NCI-H510A (cell line): ENCODE results near the gene IVL.
A peak's percentile ranks its signal among the peaks of the same experiment; 100 is the strongest.

Experiments
- DNase-seq: peaks from one replicate; lab custom pipeline; 2025; lab: John Stamatoyannopoulos, UW

IVL gene, protein sequence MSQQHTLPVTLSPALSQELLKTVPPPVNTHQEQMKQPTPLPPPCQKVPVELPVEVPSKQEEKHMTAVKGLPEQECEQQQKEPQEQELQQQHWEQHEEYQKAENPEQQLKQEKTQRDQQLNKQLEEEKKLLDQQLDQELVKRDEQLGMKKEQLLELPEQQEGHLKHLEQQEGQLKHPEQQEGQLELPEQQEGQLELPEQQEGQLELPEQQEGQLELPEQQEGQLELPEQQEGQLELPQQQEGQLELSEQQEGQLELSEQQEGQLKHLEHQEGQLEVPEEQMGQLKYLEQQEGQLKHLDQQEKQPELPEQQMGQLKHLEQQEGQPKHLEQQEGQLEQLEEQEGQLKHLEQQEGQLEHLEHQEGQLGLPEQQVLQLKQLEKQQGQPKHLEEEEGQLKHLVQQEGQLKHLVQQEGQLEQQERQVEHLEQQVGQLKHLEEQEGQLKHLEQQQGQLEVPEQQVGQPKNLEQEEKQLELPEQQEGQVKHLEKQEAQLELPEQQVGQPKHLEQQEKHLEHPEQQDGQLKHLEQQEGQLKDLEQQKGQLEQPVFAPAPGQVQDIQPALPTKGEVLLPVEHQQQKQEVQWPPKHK

DNA sequence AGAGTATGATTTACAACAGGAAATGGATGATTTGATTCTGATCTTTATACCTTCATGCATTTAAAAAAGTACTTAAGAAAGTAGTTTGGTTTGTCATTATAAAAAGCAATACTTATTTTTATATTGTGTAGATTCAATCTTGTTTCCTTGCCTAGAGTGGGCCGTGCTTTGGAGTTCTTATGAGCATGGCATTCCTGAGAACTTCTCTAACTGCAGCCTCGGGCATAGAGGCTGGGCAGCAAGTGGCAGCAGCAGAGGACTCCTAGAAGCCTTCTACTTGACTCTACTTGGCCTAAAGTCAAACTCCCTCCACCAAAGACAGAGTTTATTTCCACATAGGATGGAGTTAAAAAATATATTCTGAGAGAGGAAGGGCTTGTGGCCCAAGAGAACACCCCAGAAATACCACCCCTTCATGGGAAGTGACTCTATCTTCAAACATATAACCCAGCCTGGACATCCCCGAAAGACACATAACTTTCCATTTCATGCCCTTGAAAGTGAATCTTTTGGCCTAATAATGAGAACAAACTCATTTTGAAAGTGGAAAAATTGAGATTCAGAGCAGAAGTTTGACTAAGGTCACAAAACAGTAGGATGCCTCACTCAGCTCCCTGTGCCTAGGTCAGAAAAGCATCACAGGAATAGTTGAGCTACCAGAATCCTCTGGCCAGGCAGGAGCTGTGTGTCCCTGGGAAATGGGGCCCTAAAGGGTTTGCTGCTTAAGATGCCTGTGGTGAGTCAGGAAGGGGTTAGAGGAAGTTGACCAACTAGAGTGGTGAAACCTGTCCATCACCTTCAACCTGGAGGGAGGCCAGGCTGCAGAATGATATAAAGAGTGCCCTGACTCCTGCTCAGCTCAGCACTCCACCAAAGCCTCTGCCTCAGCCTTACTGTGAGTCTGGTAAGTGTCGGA is at the start of gene IVL:
TSS of gene IVL (plus strand) at position 861 of the 916 bp plus-strand sequence. CDS start 1,252 bp downstream, outside the sequence.
- no peak for DNase-seq

DNA sequence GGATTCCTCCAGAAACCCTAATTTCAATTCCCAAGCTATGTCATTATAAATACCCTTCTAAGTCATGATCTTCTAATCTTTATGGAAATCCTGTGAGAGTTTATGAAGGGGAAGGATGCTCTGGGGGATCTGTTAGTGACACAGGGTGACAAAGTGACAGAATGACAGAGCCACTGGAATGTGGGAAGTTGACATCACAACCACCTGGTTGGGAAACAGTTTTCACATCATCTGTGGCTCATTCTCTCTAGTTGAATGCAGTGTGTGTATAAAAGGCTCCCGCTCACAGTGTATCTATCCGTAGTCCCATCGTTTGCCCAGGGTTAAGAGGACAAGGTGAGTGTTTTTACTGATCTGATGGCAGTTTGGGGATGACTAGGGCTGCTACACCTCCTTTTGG is 48.6 kb upstream of the IVL start, which contains the start of gene LCE7A:
TSS of gene LCE7A (plus strand) at position 301 of the 400 bp plus-strand sequence. CDS start 702 bp downstream, outside the sequence.
- no peak for DNase-seq

DNA sequence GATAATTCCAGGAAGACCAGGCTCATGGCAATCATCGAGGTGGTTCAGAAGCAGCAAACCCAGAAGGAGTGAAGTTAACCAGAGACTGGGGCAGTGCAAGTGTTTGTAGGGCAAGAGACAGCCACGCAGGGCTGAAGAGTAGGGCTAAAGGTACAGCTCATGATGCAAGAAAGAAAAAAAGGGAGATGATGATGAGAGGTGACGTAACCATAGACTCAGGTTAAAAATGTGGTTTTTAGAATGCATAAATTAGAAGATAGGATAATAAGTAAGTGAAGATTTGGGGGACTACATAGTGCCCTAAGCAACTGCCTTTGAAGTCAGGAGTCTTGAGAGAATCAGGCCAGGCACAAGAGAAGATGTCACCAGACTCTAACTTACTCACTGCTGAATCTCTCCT is 48.2 kb upstream of the IVL start:
- no peak for DNase-seq

DNA sequence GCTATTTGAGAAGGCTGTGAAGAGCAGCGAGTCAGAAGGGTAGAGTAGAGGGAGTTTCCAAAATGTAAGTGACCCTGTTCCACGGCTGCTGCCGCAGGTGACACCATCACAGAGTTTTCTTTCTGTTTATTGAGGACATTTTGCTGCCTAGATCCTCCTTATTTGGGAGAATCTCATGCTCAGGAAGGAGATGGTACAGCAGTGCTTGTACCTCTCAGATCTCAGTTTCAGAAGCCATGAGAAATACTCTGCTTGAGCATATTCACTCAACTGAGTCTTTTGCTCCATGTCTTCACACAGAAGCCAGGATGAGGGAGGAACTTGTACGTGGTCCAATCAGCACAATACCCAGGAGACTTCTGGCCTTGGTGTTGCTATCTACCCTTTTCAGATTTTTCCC is 47.0 kb upstream of the IVL start:
- no peak for DNase-seq

DNA sequence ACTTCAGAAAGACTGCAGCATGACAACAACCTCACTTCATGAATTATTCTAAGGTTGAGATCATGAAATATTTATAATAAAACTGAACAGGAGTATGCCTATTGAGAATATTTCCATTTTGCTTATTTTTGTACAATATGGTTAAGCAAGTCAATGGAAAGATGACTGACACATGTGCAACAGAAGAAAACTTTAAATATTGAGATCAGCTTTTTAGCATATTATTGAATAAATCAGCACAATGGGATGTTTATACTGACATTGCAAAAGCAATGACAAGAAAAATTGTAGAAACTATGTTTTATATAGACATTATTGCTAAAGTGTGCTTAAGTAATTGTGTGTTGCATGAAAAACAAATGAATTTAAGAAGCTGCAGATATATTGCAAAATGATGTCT is 43.9 kb upstream of the IVL start:
- no peak for DNase-seq

DNA sequence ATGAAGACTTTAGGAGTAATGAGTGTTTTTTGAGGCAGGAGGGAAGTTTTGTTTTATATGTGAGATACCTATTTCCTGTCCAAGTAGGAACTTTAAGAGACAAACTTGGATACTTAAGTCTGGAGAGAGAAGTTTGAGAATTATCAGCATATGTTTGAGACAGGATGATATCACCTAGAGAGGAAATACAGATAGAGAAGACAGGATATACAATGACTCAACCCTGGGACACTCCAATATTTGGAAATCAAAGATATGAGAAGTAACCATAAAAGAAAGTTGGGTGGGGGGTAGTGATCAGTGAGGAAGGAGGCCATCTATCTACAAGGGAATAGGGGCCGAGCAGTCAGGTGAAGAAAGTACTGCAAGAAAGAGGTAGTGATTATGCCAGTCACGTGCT is 42.0 kb upstream of the IVL start:
- no peak for DNase-seq

DNA sequence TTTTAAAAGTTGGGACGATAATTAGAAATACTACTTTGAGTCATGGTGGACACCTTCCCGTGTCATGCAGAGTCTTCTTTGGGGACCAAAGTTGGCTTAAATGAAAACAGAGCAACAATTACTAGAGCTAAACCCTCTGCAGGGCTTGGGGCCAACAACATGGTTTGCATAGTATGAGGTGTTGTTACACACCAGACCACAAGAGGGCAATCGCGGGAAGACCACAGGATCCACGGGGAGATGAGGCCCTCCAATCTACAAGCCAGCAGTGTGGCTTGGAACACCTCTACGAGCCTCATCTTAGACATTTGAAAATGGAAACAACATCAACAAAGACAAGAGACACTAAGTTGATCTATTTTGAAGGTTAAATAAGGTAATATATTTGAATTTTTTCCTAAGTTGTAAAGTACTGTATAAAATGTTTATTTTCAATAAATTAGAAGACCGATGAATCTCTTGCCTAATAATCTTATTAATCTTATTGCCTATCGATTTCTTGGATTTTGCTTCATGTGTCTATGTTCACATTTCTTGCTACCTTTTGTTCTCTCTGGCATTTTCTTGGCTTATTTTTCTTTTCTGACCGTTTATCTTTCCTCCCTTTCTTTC is 38.4 kb upstream of the IVL start:
- peak; percentile 4 for DNase-seq

DNA sequence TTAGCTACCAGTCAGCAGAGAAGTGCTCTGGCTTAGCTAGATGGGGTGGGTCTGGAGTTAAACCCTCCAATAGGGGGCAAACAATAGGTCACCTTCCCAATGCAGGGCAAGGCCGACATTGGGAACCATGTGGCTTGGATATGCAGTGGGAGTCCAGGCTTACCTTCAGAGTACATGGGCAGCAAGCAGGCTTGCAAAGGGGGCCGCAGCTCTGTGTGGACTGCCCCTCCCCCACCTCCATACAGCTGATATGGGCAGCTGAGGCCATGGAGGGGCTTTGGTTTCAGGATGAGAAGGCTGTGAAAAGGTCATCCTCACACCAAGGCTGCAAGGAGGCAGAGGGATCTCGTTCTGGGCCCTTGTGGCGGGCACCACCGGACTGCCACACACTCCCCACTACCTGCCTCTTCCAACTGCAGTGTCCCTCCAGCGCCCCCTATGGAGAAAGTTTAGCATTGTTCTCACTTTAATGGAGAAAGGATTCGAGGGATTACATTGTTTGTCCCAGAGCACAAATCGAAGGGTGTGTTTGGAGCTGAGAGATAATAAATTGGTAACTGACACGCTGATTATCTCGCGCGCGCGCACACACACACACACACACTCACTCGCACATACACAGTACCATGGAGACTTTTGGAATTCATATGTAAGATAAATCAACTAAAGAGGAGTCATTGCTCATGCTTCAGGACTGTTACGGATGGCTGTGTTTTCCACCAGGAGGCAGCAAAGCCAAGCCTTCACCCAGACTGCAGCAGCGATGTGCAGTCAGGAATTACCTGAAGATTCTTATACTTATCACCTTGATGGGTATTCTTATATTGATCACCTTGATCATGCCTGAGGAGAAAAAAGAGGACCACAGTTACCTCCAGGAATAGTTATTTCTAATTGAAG is 37.3 kb upstream of the IVL start:
- no peak for DNase-seq

DNA sequence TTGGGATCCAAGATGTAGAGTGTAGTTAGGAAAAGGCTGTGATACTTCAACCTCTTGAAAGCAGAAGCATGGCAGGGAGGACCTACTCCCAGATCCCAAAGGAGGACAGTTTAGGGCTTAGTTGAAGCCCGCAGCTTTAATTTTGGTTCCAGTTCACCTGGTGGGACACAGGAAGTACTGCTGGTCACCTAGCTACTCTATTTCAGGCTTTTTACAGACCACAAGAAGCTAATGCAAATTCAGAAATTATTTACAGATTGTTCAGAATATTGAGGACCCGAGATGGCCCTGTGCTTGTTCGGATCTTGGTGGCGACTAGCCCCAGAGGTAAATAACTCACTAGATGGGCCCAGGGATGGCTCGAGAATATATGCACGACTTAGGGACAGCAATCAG is 36.6 kb upstream of the IVL start:
- DNase-seq, result no peak

DNA sequence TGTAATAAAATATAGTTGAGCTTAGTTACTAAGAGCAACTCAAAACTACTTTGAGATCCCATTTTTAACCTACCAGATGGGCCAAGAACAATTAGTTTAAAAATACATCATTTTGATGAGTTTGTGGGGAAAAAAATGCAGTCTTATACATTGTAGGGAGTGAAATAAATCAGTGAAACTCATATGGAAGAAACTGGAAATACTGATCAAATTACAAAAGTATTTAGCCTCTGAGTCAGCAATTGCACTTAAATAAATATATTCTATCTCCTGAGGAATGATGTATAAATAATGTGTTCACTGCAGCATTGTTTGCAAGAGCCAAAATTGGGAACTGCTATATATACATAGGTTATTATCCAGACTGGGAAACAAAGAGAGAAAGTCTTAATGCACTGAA is 34.9 kb upstream of the IVL start:
- no peak for DNase-seq

DNA sequence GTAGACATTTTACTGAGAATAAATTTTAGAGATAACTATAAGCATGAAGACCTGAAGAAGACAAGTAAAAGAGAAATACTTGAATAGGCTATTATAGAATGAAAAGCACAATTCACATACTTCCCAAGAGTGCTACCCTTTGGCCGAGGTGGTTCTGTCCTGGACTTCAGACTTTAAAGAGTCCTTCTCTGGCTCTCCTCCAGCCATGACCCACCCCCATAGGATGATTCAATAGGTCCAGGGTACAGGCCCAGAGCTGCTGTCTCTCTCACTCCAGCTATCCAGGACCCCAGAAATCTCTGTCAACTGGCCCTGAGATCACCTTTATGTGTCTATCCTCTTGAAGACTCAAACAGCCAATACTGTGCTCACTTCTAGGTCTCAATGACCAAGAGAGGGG is 31.5 kb upstream of the IVL start:
- DNase-seq, result no peak

DNA sequence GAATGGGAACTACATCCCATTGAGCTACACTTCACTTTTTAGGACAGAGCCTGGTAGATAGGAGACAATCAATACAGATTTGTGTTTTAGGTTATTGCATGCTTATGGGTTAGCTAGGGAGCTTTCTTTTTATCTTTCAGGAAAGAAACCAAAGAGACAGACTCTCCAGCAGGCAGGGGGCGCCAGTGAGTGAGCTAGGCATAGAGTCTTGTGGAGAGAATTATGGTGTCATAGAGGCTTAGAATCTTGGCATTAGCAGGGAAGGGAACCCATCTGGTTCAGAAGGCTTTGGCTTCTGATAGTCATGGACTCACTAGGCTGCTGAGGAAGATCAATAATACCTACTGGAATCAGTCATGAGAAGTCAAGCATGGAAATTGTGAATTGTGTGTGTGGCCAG is 30.3 kb upstream of the IVL start, which contains the start of gene SMCP:
TSS of gene SMCP (plus strand) at position 281 of the 400 bp plus-strand sequence. CDS start 6,101 bp downstream, outside the sequence.
- DNase-seq, result no peak

DNA sequence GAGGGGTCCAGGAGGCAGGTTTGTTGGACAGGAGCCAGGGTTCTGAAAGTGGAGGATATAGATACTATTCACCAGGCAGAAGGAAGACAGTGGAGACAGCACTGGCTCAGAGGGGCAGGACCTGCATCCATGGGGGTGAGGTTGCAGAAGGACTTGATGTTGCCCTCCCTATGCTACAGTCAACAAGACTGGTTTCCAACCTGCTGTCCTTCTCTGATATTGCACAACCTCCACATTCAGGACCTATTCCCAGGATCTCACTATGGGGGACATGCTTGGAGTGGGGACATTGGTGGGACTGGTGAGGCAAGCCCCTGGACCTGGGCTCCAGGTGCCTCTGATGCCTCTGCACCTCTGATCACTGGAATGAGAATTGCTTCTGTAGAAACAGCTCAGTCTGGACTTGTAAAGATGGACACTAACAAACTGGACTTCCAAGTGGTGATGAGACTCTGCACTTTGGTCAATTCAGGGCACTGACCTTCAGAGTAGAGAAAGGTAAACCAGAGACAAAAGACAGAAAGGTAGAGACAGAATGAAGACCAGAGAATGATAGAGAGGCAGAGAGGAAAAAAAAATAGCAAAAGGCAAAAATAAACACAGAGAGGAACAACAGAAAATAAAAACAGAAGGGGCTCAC is 28.7 kb upstream of the IVL start:
- no peak for DNase-seq

DNA sequence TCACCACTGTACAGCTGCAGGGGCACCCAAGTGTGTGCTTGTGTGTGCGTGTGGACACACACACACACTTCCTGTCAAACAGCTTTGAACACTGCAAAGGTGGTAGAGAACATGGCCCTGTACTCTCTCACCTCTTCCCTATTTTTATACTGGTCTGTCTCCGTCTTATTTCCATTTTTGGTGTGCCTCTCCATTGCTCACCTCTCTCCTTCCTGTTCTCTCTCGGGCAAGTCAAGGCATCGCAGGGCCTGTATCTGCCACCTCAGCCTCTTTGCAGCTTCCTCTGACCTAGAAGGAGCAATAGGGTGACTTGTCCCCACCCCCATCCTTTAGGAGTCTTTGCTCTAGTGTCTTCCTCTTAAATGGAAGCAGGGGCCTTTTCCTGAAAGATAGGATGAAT is 28.0 kb upstream of the IVL start:
- DNase-seq, result no peak

DNA sequence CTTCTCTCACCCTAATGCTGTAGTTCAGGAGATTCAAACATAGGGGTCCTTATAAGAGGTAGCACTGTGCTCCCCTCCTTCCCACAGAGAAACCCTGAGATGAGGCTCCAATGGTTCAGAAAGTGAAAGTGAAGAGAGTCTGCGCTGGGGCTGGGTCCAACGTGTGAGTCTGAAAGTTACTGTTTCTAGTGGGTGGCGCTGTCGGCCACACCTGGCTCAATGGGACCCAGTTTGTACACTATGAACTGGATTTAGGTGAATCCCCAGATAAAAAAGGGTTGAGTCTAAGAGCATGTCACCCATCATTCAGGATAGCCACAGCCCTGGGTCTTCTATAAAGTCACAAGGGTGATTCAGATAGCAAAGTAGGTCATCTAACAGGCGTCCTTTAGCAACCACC is 27.4 kb upstream of the IVL start:
- no peak for DNase-seq

DNA sequence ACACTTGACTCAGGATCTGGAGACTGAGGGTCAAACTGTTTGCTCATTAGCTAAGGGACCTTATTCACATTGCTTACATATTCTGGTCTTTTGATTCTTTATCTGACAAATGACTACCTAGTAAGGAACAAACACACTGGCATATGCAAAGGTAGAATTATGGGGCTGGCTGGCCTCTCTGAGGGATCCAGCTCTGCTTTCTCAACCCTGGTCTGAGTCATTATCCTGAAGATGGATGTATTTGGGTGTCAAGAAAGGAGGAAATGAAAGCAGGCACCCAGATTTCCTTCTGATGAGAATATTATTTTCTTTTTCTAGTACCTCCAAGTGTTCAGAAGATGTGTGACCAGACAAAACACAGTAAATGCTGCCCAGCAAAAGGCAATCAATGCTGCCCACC is 24.3 kb upstream of the IVL start:
- no peak for DNase-seq

DNA sequence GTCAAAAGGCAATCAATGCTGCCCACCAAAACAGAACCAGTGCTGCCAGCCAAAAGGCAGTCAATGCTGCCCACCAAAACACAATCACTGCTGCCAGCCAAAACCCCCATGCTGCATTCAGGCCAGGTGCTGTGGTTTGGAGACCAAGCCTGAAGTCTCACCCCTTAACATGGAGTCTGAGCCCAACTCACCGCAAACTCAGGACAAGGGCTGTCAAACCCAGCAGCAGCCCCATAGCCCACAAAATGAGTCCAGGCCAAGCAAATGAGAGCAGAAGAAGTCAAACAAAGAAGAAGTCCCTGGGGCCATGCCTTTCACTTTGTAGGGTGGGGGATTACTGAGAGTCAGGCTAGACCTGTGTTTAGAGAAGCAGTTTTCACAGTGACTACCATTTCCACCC is 23.8 kb upstream of the IVL start:
- no peak for DNase-seq

DNA sequence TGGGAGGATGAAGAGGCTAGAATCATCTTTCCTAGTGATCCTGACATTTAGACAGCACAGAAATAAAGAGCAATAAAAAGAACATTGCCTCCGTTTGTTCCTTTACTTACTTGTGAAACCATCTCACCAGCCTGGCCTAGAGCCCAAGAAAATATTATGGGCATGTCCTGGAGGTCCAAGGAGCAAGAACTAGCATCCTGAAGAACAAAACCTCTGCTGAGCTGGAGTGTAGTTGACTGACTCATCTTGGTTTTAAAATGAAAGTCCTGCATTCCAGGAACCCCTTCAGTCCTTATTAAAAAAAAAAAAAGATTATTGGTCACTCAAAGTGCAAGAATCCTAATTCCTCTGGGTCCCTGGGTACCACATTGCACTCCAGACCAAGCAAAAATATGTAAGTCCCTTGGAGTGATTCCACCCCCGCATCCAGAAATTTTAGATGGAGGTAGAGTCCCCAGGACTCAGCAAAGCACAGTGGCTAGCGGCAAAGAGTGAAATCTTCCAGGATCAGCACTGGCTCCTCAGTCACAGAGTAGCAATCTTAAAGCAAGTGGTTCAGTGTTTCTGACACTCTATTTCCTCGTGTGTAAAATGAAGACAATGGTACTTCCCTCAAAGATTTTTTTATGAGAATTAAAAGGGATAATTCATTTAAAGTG is 23.3 kb upstream of the IVL start:
- no peak for DNase-seq

DNA sequence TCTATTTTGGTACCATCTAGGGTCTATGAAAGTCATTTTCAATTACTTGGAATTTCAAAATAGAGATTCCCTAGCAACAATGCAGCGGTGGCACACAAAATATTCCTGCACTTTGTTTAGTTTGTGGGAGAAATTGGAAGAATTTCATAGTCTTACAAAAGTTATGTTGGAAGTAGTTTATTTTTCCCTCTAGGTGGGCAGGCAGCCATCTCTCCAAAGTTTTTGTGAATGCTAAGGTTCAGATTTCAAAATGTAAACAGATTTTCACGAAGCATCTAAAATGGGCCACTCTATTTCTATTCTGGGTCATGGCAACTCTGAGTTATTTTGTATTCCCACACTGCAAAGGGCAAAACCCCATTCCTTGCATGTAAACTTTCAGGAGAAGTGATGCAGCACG is 22.3 kb upstream of the IVL start:
- DNase-seq, result no peak
